Measurements from ENCODE around the gene SLC39A2.

DNA sequence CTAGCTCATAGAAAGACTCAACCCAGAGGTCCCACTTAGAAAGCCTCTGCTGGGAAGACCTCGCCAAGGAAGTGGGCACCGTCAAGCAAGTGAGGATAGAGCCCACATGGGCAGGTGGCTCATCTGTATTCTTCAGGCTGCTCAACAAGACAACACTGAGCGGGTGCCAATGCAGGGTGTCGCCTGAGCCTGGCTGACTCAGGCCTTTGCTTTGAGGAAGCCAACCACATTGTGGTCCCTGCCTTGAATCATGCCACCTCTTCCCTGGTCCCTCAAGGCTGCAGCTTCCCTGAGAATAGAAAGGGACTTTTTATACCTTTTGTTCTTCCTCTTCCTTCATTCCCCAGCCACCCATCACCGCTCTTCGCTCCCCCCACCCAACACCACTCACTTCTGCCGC is 37.7 kb downstream of the SLC39A2 start:
- TF ChIP-seq, protein P1, sequence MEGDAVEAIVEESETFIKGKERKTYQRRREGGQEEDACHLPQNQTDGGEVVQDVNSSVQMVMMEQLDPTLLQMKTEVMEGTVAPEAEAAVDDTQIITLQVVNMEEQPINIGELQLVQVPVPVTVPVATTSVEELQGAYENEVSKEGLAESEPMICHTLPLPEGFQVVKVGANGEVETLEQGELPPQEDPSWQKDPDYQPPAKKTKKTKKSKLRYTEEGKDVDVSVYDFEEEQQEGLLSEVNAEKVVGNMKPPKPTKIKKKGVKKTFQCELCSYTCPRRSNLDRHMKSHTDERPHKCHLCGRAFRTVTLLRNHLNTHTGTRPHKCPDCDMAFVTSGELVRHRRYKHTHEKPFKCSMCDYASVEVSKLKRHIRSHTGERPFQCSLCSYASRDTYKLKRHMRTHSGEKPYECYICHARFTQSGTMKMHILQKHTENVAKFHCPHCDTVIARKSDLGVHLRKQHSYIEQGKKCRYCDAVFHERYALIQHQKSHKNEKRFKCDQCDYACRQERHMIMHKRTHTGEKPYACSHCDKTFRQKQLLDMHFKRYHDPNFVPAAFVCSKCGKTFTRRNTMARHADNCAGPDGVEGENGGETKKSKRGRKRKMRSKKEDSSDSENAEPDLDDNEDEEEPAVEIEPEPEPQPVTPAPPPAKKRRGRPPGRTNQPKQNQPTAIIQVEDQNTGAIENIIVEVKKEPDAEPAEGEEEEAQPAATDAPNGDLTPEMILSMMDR (IDR thresholded peaks at IDR 0.05; ENCODE audit: low read depth, low read length, missing input control): no peak
- TF ChIP-seq TAF1 (conservative IDR thresholded peaks at IDR 0.05): no peak
- TF ChIP-seq, protein P2, sequence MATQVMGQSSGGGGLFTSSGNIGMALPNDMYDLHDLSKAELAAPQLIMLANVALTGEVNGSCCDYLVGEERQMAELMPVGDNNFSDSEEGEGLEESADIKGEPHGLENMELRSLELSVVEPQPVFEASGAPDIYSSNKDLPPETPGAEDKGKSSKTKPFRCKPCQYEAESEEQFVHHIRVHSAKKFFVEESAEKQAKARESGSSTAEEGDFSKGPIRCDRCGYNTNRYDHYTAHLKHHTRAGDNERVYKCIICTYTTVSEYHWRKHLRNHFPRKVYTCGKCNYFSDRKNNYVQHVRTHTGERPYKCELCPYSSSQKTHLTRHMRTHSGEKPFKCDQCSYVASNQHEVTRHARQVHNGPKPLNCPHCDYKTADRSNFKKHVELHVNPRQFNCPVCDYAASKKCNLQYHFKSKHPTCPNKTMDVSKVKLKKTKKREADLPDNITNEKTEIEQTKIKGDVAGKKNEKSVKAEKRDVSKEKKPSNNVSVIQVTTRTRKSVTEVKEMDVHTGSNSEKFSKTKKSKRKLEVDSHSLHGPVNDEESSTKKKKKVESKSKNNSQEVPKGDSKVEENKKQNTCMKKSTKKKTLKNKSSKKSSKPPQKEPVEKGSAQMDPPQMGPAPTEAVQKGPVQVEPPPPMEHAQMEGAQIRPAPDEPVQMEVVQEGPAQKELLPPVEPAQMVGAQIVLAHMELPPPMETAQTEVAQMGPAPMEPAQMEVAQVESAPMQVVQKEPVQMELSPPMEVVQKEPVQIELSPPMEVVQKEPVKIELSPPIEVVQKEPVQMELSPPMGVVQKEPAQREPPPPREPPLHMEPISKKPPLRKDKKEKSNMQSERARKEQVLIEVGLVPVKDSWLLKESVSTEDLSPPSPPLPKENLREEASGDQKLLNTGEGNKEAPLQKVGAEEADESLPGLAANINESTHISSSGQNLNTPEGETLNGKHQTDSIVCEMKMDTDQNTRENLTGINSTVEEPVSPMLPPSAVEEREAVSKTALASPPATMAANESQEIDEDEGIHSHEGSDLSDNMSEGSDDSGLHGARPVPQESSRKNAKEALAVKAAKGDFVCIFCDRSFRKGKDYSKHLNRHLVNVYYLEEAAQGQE (IDR thresholded peaks at IDR 0.05): no peak
- TF ChIP-seq SP1 (IDR thresholded peaks at IDR 0.05): no peak
- TF ChIP-seq, protein P3, sequence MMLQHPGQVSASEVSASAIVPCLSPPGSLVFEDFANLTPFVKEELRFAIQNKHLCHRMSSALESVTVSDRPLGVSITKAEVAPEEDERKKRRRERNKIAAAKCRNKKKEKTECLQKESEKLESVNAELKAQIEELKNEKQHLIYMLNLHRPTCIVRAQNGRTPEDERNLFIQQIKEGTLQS (IDR thresholded peaks at IDR 0.05): no peak
- no peak for TF ChIP-seq EGR1 (IDR thresholded peaks at IDR 0.05; ENCODE audit: low read depth in 2 of 2)
- no peak for TF ChIP-seq HNF4G (IDR thresholded peaks at IDR 0.05)
- TF ChIP-seq JUND (IDR thresholded peaks at IDR 0.05): no peak

Data from liver (tissue), 3 donors.